Kidney capillary endothelial cell (primary cell): ENCODE measurements around the gene CCL18.
A peak's percentile ranks its signal among the peaks of the same experiment; 100 is the strongest.
"Not testable (repeated sequence)": the region's sequence is repeated elsewhere in the genome, so short reads cannot be mapped to it uniquely, and the experiment has no call there.

Experiments used
- DNase-seq: peaks from one replicate; pipeline ENCODE4 v3.0.0-alpha.2; 2018; ENCODE audit warnings: low spot score

CCL18 gene

DNA sequence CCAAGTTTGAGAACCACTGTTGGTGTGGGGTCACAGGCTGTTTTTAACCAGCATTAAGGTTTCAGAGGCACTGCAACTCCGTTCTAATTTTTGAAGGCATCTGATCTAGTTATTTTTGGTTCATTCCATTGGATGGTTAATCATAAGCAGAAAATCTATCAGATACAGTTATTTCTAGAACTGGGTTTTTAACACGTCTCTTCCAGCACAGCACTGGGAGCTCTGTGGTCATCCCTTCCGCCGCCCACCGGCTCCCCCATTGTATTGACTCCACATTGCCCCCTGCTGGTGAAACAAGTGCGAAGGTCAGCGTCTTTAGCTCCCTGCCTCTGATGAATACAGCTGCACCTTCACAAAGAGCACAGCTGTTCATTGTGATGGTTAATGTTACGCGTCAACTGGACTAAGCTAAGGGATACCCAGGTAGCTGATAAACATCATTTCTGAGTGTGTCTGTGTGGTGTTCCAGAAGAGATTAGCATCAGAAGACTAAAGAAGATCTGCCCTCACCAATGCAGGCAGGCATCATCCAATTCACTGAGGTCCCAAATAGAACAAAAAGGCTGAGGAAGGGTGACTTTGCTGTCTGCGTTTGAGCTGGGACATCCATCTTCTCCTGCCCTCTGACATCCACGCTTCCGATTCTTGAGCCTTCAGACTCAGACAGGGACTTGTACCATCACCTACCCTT is 8.5 kb downstream of the CCL18 start:
- DNase-seq: peak; percentile 36

- DNase-seq: no peak
Observed at GRCh38 chr17:36074365-36074764, 10.3 kb downstream of the CCL18 start.

DNA sequence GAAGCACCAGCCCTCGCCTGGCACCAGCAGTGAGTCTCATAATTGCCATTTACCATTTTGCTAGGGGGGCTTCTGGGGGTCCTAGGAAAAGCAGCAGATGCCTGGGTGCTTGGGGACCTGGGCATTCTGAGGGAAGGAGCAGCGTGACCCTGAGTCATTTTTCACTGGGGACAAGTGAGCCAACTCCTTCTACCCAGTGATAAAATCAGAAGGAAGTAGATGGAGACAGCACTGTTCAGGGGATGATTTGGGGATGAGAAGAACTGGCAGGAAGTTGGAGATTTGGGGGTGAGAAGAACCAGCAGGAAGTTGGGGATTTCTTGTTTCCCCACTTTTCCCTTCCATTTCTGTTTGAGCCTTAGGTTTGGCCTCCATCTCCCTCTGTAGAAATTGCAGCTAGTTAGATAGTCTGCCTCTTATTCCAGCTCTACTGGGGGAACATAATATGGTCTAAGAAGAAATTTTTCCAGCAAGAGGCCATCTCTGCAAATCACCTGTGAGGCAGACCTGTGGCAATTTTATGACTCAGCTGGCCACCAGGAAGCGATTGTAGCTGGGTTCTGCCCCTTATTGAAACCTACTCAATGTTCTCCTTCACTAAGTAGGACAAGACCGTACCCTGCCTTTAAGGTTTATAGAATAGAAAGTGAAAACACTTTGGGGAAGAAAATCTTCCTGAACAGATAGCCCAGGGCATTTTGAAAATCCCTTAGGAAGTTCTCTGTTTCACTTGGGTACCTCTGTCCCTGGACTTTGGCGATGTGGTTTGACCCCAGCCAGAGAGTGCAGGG is 17.8 kb downstream of the CCL18 start:
- DNase-seq: not testable (repeated sequence)

DNA sequence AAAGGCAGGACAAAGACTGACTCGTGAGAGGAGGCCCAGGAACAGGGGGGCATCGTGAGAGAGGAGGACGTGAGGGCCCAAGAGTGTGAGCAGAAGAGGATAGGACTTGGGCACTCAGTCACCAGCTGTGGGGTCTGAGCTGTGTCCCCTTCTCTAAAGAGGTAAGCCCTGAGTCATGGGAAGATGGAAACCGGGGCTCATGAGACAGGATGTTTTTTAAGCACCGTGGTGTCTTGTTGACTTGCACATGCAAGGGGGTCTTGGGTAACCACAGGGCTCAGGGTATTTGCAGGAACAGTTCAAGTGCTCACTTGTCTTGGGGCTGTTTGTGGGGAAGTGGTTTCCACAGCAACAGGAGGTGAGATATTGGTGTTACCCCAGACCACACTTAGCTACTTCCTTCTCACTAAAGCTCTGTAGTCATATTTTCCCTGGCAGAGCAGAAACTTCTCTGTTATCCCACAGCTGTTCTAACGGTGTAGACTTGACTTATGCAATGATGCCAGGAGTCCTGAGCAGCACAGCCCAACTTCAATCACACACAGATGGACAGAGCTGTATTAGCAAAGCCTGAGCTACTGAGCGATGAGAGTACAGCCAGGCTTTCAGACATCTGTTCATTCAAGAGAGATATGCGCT is 18.5 kb downstream of the CCL18 start:
- not testable (repeated sequence) for DNase-seq

DNA sequence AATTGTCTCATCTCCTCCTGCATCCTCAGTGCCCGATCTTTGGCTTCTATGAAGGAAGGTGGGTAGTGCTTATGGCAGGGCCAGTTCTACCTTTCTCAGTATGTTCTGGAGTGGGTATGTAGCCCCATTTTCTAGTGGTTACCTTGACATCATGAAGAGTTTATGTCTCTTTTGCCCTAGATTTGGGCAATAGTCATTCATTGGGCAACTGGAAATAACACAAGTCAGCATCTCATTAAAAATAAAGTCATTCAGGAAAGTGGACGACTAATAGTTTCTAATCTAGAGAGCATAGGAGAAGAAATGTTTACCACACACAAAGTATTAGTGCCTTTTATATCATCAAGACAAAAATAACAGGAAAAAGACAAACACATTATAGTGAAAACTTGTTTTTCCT is 19.6 kb downstream of the CCL18 start:
- not testable (repeated sequence) for DNase-seq

GRCh38 chr17:36085765-36086164 is 21.7 kb downstream of the CCL18 start:
- DNase-seq: no peak

- no peak for DNase-seq
Observed at GRCh38 chr17:36086791-36087190, 22.7 kb downstream of the CCL18 start.

DNA sequence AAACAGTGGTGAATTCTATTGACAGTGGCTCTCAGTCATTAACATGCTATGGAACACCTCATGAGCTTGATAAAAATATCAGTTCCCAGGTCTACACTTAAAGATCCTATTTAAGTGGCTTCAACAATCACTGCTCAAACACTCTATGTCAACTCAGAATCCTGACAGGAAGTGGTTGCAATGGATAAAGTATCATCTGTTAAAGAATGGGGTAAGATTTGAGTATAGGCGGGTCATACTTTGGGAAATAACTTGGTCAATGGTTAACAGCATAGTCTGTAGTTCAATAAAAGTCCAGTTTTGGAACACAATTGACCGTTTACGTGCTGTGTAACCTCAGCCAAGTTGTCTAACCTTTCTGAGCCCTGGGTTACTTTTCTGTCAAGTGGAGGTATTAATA is 23.4 kb downstream of the CCL18 start:
- not testable (repeated sequence) for DNase-seq

DNA sequence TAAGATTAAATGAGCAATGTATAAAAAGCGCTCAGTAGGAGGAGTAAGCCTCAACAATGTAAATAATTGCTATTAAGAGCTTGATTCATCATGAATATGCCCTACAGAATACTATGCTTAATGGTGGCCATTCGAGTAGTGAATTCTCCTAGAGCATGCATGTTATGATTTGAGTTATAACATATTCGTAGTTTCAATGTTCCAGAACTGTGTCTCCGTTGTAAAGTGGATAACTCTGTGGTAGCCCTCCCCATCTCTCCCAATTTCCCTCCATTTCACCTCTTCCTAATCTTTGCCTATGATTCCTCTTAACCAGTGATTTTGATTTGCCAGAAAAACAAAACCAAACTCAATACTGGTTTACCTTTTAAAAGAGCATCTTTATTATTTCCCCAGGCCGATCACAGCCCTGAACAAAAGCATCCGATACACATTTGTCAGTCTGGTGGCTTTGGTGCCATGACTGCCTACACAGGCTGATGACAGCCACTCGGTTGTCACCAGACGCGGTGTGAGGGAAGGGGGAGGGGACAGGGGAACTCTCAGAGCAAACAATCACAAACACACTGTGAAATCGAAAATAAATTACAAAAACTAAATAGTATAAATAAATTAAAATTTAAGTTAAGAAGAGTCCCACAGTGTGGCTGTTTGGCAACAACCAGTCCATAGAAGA is 24.0 kb downstream of the CCL18 start:
- DNase-seq: not testable (repeated sequence)

GRCh38 chr17:36088670-36089338 is 24.7 kb downstream of the CCL18 start:
- DNase-seq: no peak

GRCh38 chr17:36089339-36089865 is 25.3 kb downstream of the CCL18 start:
- no peak for DNase-seq

DNA sequence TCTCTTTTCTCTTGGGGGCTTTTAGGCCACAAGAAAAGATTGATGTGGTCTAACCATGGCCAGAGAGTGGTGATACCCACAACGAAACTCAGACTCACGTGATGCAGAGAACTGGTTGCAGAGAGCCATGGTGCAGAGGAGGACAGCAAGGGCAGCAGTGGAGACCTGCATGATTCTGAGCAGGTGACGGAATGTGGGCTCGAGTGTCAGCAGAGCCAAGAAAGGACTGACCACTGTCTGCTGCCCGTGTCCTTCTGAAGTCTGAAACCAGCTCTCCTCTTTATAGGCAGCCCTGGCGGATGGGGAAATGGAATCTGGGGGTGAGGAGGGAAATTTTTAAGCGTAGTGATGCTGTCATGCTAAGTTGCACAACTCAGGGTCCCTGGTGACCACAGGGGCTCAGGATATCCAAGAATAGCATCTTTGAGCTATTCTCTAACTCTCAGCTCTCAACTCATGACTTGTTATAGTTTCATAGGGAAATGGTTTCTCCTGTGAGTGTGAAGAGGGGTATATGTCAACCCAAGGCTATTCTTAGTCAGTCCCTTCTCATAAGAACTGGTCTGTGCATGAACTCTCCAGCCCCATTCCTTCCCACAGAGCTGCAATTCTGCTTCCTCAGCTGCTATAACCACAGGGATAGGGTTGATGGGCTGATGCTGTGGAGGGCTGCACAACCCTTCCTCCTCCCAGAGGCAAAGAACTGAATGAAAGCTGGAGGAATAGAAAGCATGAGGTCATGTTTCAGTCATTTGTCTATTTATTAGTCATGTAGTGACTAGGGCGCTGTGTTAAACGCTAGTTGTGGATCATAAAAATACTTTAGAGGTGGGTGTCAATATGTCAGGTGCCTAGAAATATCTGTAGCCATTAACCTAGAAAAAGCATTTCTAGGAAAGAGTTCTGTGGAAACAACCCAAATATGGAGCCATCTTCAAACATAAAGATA is 26.1 kb downstream of the CCL18 start, which contains the start of gene CCL3:
Gene CCL3 (minus strand): TSS at position 256 of the 949 bp plus-strand sequence. CDS start 85 bp downstream, at position 171.
- DNase-seq: no peak

DNA sequence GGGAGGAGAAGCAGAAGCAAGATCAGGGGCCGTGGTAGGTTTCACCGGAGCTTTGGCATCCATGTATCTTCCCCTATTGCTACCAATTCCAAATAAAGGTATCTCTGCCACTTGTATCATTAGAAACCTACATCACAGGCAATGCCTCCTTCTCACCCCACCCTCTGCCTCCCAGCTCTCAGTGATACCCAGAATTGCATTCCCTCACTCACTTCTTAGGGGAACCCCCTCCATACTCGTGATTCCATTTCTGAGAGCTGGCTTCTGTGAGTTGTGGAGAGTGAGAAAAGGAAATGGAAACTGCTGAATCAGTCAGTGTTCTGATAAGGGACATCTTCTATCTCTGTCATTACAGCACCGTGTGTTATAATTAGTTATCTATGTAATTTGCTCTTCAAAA is 28.2 kb downstream of the CCL18 start:
- DNase-seq: no peak

DNA sequence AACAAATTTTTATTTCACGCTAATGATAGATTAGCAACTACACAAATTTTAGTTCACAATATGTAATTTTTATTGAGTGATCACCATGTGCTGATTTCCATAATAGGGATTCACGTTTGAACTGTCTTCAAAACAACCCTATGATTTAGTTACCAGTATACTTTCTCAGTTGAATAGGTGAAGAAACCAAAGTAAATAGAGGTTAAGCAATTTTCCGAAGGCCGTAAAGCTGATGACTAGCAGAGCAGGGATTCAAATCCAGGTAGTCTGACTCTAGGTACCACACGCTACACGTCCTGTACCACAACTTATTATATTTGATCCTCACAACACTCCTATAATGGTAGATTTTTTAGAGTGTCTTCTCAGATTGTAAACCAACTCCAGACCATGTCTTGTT is 28.6 kb downstream of the CCL18 start:
- DNase-seq: not testable (repeated sequence)

DNA sequence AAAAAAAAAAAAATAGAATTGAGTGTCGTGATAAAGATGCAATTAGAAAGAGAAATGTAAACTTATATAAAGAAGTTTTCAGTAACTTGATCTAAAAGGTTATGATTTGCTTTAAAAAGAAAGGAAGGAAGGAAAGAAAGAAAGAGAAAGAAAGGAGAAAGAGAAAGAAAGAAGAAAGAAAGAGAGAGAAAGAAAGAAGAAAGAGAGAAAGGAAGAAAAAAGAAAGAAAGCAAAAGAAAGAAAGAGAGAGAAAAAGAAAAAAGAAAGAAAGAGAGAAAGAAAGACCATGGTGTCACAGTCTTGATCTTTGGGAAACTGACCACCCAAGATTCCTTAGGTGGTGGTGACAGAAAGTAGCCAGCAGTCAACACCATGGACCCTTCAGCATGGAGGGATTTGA is 30.2 kb downstream of the CCL18 start:
- no peak for DNase-seq

DNA sequence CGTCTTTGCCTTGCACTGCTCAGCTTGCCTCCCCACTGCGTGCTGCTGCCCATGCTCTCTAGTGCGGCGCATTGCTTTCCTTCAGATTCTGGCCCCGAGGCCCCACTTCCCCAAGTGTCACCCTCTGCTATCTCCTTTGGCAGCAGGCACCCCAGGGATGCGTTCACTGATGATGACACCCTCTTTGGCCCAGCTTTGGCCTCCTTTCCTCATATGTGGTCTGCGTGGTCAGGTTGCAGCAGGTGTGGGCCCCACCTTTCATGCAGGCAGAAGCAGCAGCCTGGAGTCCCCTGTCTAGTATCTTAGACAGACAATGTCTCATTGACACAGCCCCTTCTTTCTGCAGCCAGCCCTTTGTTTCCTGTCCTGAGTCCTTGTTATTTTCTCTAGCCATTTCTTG is 30.7 kb downstream of the CCL18 start:
- DNase-seq: no peak

GRCh38 chr17:36095992-36096391 is 31.9 kb downstream of the CCL18 start:
- DNase-seq: no peak

DNA sequence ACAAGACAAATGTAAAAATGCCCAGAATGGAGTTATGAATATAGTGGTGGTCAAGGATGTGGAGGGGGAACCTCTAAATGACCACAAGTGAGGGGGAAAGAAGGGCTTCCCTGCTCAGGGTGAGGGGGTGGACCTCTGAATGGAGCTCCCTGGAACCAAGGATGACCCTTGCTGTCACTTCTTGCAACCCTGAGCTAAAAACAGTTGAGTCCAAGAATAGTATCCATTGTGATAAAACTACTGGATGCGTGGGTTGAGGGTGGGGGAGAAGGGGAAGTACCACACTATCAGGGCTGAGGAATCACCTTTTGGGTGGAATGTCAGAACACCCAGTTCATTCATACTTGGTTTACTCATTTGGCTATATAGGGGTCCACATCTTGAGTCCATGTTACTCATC is 34.9 kb downstream of the CCL18 start:
- DNase-seq: not testable (repeated sequence)

DNA sequence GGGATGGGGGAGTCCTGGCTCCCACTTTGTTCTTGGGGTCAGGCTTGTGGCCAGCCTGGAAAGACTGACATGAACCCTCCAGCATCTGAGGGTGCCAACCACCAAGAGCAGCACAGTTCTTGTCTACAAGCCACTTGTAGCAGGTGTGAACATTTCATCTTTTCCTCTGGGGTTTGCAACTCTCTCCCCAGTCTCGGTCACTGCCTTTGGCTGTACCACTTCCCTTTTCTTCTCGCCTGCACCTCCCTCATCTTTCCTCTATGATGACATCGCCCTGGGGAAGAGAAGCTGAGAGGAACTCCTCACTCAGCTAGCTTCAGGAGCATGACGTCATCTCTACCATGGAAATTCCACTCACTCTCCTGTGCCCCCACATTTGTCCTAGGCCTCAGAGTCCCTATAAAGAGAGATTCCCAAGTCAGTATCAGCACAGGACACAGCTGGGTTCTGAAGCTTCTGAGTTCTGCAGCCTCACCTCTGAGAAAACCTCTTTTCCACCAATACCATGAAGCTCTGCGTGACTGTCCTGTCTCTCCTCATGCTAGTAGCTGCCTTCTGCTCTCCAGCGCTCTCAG is 39.4 kb downstream of the CCL18 start, which contains the start of gene CCL4:
Gene CCL4 (plus strand): TSS at position 427 of the 575 bp plus-strand sequence. CDS start 79 bp downstream, at position 506.
- DNase-seq: not testable (repeated sequence)

DNA sequence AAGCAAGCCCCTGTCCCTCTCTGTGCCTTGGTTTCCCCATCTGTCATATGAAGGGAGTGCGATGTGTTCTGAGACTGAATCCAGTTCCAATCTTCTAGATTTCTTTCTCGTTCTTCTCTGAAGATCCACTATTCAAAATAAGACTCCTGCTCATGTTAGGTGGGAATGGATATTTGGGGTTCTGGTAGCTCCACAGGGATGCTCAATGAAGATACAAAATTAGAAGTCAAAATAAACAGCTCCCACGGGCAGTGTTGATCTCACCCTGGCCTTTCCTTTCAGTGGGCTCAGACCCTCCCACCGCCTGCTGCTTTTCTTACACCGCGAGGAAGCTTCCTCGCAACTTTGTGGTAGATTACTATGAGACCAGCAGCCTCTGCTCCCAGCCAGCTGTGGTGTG is 40.2 kb downstream of the CCL18 start:
- not testable (repeated sequence) for DNase-seq
